Fibroblast of lung (primary cell): Measurements from ENCODE around the gene SUPT16H.

Source experiments
- EZH2 ChIP-seq: IDR thresholded peaks from 2 replicates; pipeline ENCODE4 v1.5.1; 2012; ENCODE audit warnings: low read length, control low read depth, mild to moderate bottlenecking; ENCODE audit errors: missing control alignments
- TF ChIP-seq, protein P1 (sequence below), 2 donors: IDR thresholded peaks in 1 of 2; conservative IDR thresholded peaks in 1 of 2; 1 replicate in 1 of 2; 2 replicates in 1 of 2; pipeline ENCODE4 v1.5.1; 2011 to 2012; ENCODE audit warnings: low read length in 2 of 2, control low read depth in 1 of 2, inconsistent platforms in 1 of 2, low read depth in 1 of 2, mild to moderate bottlenecking in 1 of 2

DNA sequence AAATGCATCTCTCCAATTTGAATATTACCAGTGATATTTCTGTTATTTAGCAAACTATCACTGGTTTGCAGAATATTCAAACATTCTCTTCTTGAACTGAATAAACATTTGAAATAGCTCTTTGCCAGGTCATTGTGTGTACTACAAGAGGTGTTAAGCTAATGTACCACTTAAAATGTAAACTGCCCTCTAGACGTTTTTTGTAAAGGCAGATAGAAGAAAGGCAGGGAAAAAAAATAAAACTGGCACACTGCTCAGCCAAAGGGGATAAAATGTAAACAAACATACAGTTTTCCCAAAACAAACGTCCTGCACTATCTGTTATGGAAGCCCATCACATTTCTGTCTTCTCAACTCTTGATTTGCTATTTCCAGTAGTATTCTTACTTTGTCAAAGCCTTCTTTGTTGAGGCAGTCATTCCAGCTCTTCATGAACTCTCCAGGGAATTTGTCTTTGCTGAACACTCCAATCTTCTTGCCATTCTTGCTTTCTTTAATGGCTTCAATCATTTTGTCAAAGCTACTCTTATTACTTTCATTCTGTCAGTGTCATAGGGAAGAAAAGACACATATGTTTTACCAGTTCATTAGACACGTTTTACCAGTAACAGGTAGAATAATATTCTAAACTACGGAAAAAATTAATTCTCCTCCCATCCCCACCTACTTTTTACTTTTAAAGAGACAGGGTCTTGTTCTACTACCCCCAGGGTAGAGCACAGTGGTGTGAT, 13.7 kb downstream of the SUPT16H start:
- TF ChIP-seq, protein P1, sequence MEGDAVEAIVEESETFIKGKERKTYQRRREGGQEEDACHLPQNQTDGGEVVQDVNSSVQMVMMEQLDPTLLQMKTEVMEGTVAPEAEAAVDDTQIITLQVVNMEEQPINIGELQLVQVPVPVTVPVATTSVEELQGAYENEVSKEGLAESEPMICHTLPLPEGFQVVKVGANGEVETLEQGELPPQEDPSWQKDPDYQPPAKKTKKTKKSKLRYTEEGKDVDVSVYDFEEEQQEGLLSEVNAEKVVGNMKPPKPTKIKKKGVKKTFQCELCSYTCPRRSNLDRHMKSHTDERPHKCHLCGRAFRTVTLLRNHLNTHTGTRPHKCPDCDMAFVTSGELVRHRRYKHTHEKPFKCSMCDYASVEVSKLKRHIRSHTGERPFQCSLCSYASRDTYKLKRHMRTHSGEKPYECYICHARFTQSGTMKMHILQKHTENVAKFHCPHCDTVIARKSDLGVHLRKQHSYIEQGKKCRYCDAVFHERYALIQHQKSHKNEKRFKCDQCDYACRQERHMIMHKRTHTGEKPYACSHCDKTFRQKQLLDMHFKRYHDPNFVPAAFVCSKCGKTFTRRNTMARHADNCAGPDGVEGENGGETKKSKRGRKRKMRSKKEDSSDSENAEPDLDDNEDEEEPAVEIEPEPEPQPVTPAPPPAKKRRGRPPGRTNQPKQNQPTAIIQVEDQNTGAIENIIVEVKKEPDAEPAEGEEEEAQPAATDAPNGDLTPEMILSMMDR (conservative IDR thresholded peaks at IDR 0.05 in 1 of 2, IDR thresholded peaks at IDR 0.05 in 1 of 2; ENCODE audit: low read depth in 1 of 2, low read length in 2 of 2), result no peak
- TF ChIP-seq EZH2, result no peak
